DOHH2 (cell line): ENCODE results near the gene ALPI.
"Not testable (repeated sequence)": the region's sequence is repeated elsewhere in the genome, so short reads cannot be mapped to it uniquely, and the experiment has no call there.

Experiments used
- H3F3A ChIP-seq: fragments of 200-600 bp; sonication (generic), shearing (Covaris generic); 2 replicates; pipeline ENCODE4 v1.6.0; 2016; ENCODE audit warnings: antibody characterized with exemption, mild to moderate bottlenecking; ENCODE audit not compliant: control insufficient read depth, insufficient read depth
- H3K27ac ChIP-seq: fragments of 200-600 bp; sonication (generic); 2 replicates; pipeline ENCODE4 v1.5.1; 2014; ENCODE audit warnings: low read depth, mild to moderate bottlenecking, low read length, moderate library complexity
- H3K27me3 ChIP-seq: fragments of 200-600 bp; sonication (generic); 2 replicates; pipeline ENCODE4 v1.6.1; 2014; ENCODE audit warnings: mild to moderate bottlenecking, low read length, mixed read lengths; ENCODE audit not compliant: control insufficient read depth
- H3K36me3 ChIP-seq: fragments of 200-600 bp; sonication (generic); 2 replicates; pipeline ENCODE4 v1.6.1; 2014; ENCODE audit warnings: mild to moderate bottlenecking, low read length, moderate library complexity, mixed read lengths; ENCODE audit not compliant: control insufficient read depth
- H3K4me1 ChIP-seq: fragments of 200-600 bp; sonication (generic); 2 replicates; pipeline ENCODE4 v1.6.1; 2014; ENCODE audit warnings: mild to moderate bottlenecking, low read length, mixed read lengths; ENCODE audit not compliant: control insufficient read depth
- H3K4me2 ChIP-seq: fragments of 200-600 bp; sonication (generic); 2 replicates; pipeline ENCODE4 v1.6.0; 2014; ENCODE audit warnings: mild to moderate bottlenecking, low read length, moderate library complexity
- H3K4me3 ChIP-seq: fragments of 200-600 bp; sonication (generic); 2 replicates; pipeline ENCODE4 v1.5.1; 2014; ENCODE audit warnings: mild to moderate bottlenecking, low read length, mixed read lengths
- H3K79me2 ChIP-seq: fragments of 200-600 bp; sonication (generic); 2 replicates; pipeline ENCODE4 v1.6.1; 2014; ENCODE audit warnings: mild to moderate bottlenecking, low read length, mixed read lengths; ENCODE audit not compliant: control insufficient read depth
- H3K9me2 ChIP-seq: fragments of 200-600 bp; sonication (generic); replicated peaks from 2 replicates; pipeline ENCODE4 v1.6.1; 2014; ENCODE audit warnings: mild to moderate bottlenecking, low read length, mixed read lengths; ENCODE audit not compliant: control insufficient read depth
- H3K9me3 ChIP-seq: fragments of 200-600 bp; sonication (generic); 2 replicates; pipeline ENCODE4 v1.6.1; 2014; ENCODE audit warnings: antibody characterized with exemption, low read length, mixed read lengths; ENCODE audit not compliant: control insufficient read depth, insufficient read depth
- H4K20me1 ChIP-seq: fragments of 200-600 bp; sonication (generic); 2 replicates; pipeline ENCODE4 v1.6.0; 2014; ENCODE audit warnings: low read depth, mild to moderate bottlenecking, antibody characterized with exemption, low read length, moderate library complexity; ENCODE audit not compliant: control insufficient read depth, insufficient read depth
- EZH2phosphoT487 ChIP-seq: fragments of 200-600 bp; sonication (generic); IDR thresholded peaks from 2 replicates; pipeline ENCODE4 v1.6.1; 2017; ENCODE audit warnings: borderline replicate concordance, mild to moderate bottlenecking, antibody characterized with exemption, low read length, moderate library complexity, mixed read lengths
- TF ChIP-seq, protein P1 (sequence below): fragments of 200-600 bp; sonication (generic); IDR thresholded peaks from one replicate; pipeline ENCODE4 v1.5.1; 2014; ENCODE audit warnings: antibody characterized with exemption, mild to moderate bottlenecking, low read depth, low read length; ENCODE audit not compliant: poor library complexity, severe bottlenecking

The ALPI gene

DNA sequence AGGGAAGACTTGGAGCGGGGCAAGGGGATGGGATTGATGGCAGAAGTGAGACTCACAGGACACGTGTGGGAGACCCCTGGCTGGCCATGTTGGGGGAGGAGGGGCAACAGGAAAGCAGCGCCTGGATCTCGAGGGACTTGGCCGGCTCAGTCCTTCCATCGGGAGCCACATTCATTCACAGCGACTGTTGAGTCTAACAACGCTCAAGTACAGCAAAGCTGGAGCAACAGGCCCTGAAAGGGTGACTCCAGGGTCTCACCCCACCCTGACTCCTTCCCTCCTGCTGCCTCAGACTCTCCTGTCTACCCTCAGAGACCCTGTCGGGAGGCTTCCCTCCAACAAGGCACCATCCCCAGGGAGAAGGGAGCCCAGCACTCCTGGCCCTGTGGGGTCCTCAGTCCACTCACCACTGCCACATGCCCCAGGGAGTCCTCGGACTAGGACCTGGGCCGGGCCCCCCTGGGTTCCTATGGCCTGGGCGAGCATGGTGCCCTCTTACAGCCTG, 14.8 kb upstream of the ALPI start:
- H3K79me2 ChIP-seq = no peaks in the 10 kb centered on the region
- H3K27me3 ChIP-seq = no peaks in the 10 kb centered on the region
- no peaks in the 10 kb centered on the region for H3K9me2 ChIP-seq
- no peaks in the 10 kb centered on the region for H3K9me3 ChIP-seq
- no peak overlapping the region for H3K4me3 ChIP-seq
- no peak overlapping the region for H3K4me2 ChIP-seq
- no peaks in the 10 kb centered on the region for H3K36me3 ChIP-seq
- no peaks in the 10 kb centered on the region for H3F3A ChIP-seq
- H3K27ac ChIP-seq = no peak overlapping the region
- no peaks in the 10 kb centered on the region for H4K20me1 ChIP-seq
- TF ChIP-seq EZH2phosphoT487 = no peak
- TF ChIP-seq, protein P1, sequence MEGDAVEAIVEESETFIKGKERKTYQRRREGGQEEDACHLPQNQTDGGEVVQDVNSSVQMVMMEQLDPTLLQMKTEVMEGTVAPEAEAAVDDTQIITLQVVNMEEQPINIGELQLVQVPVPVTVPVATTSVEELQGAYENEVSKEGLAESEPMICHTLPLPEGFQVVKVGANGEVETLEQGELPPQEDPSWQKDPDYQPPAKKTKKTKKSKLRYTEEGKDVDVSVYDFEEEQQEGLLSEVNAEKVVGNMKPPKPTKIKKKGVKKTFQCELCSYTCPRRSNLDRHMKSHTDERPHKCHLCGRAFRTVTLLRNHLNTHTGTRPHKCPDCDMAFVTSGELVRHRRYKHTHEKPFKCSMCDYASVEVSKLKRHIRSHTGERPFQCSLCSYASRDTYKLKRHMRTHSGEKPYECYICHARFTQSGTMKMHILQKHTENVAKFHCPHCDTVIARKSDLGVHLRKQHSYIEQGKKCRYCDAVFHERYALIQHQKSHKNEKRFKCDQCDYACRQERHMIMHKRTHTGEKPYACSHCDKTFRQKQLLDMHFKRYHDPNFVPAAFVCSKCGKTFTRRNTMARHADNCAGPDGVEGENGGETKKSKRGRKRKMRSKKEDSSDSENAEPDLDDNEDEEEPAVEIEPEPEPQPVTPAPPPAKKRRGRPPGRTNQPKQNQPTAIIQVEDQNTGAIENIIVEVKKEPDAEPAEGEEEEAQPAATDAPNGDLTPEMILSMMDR = no peak
- peaks cover 6% of the 10 kb centered on the region; the same call in 1 of the 2 replicates for H3K4me1 ChIP-seq

DNA sequence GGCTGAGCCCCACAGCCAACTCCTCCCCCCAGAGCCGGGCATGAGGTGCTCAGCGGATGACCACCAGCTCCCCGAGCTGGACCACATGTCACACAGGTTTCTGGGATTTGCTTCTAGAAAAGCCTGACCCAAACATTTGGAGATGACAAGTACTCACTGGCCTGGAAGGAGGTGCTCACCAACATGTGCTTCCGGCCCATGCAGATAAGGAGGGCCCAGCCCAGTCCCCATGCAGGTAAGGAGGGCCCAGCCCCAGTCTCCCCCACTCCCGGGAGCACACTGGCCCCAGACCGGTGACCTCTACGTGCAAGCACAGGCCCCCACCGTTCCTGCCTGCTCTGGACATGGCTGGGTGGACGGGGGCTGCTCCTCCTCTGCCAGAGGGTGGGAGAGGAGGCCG, 14.0 kb upstream of the ALPI start:
- H3K27me3 ChIP-seq, H3K79me2 ChIP-seq: not testable (repeated sequence)

DNA sequence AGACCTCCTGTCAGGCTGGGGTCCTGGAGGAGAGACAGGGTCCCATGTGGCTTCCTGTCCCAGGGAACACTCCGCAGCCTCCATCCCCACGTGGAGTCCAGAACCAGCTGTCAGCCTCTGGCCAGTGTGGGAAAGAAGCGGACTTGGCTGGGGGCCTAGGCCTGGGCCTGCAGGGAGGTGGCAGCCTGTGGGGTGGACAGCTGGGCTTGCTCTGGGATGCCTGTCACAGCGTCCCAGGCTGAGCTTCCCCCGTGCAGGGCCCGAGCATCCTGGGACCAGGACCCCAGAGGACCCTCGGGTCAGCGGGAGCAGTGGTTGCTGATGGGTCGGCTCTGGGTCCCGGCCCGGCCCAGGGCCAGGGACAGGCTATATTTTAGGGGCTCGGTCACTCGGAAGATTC, 13.5 kb upstream of the ALPI start:
- not testable (repeated sequence) for H3K9me2 ChIP-seq, H4K20me1 ChIP-seq, H3K36me3 ChIP-seq, H3K9me3 ChIP-seq, H3K79me2 ChIP-seq, H3K4me2 ChIP-seq, H3K4me3 ChIP-seq, H3K27ac ChIP-seq, H3F3A ChIP-seq, H3K27me3 ChIP-seq
- H3K4me1 ChIP-seq = peaks cover 18% of the 10 kb centered on the region

More for the DNA sequence above, 14.0 kb upstream of the ALPI start:
- not testable (repeated sequence) for H3K4me3 ChIP-seq, H3K27ac ChIP-seq, H4K20me1 ChIP-seq, H3F3A ChIP-seq, H3K9me2 ChIP-seq, H3K4me2 ChIP-seq, H3K36me3 ChIP-seq, H3K9me3 ChIP-seq
- peaks cover 13% of the 10 kb centered on the region for H3K4me1 ChIP-seq

DNA sequence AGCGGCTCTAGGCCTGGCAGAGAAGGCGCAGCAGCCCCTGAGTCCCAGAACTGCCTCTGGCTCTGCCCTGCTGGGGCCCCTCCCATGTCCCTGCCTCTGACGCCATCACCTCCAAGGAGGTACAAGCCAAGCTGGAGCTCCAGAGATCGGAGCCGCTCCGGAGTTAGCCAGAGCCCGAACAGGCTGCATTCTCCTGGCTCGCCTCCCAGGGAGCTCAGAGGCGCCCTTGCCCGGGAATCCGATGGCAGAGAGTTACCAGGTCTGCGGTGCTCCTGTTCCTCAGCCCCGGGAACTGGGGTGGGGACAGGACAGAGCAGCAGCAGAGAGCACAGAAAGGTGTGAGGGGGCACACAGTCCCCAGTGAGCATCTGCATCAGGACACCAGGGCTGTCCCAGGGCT, 12.9 kb upstream of the ALPI start:
- not testable (repeated sequence) for H3K4me2 ChIP-seq, H3K27ac ChIP-seq, H3K27me3 ChIP-seq, H3K4me3 ChIP-seq, H3K36me3 ChIP-seq, H3K9me3 ChIP-seq, H3K9me2 ChIP-seq, H3K79me2 ChIP-seq, H3F3A ChIP-seq, H4K20me1 ChIP-seq
- H3K4me1 ChIP-seq = peaks cover 23% of the 10 kb centered on the region

DNA sequence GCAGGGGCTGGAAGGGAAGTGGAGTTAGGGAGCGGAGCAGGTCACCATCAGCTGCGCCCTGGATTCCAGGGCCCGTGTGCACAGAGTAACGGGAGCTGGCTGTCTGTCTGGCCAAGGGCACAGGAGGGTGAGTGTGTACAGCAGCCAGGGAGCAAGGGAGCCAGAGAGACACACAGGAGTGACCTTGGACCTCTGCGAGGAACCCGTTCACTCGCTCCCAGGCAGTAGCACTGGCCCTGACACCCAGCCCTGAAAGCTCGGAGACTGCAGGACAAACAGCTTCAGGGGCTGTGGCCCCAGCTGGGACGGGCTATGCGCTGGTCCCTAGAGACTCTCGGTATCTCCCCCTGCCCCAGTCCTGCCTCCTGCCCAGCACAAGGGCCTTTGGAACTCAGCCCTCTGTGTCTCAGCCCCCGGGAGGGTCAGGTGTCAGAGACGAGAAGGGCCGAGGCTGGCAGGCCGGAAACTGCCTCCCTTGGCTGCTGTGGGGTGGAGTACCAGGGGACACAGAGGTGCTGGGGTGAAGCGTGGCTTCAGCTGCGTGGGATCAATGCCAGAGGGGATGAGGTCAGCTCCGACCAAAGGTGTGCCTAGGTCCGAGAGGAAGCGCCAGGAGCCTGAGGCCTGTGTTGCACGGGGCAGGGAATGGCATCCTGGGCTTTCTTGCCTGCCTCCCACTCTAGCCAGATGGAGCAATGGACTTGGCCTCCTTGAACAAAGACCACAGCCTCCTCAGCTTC, 12.1 kb upstream of the ALPI start:
- H3K9me3 ChIP-seq, H3K4me3 ChIP-seq, H3K9me2 ChIP-seq, H3K79me2 ChIP-seq, H4K20me1 ChIP-seq, H3F3A ChIP-seq, H3K4me2 ChIP-seq, H3K27ac ChIP-seq, H3K27me3 ChIP-seq, H3K36me3 ChIP-seq: not testable (repeated sequence)
- peaks cover 23% of the 10 kb centered on the region for H3K4me1 ChIP-seq
